Measurements from ENCODE around the gene KIT.

The KIT gene

DNA sequence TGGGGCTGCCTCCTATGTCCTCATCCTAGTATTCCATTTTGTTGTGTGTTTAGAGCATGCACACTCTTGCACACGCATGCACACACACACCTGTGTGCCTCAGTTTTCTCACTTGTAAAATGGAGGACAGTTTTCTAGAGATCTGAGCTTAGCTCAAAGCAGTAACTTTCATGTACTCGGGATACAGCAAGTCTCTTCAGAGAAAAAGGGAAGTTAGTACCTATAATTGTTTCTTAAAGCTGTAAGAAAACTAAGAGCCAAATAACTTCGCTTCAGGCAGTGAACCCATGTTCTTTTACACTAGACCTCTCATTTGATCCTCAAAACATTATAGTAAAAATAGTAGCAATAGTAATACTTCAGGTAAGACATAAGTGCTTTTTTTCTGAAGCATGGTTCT, 49.6 kb downstream of the KIT start:
- in situ Hi-C loops (cut with MboI; ENCODE audit: low sequenced_read_pairs, unreplicated experiment) = no loop called here
- no peak for TF ChIP-seq CTCF (IDR thresholded peaks at IDR 0.05; ENCODE audit: borderline replicate concordance, control extremely low read depth, extremely low read depth, insufficient read depth, missing control alignments)
- no peak for DNase-seq (ENCODE audit: low spot score)

DNA sequence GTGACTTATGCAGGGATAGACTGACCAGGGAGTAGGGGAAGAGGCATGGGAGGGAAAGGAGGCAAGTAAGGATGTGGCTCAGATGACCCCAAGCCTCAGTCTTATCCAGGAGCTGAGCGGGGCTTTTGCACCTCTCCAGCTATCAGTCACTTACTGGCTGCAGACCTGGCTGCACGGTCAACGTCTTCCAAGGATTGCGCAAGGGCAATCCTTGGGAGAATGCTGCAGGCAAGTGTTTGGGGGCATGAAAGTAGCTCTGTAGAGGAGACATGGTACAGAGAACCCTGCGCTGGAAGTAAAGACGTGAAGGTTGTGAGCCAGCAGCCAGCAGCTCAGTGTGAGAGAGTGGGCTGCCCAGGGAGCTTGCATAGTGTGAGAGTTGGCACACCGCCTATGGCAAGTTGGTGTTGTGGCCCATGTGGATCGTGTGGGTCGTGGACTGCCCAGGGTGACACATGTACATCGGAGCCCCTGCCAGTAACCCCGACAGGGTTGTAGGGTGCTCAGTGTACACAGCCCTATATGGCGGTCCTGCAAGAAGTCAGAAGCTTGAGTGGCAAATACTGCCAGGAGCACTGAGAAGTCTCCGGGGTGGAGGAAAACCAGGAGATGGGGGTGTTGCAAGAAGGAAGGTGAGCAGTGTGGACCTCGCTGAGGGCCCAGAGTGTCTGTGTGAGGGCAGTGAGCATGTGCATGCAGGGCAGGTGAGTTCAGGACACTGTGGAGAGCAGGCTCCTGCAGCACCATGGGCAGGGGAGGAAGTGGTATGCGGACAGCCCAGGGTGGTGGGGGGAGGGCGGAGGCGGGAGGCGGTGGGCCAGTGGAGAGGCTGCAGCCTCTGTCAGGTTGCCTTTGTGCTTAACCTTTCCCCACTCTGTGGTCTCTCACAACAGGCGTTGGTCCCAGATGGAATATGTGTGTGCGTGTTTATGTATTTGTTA, 50.9 kb downstream of the KIT start:
- in situ Hi-C loops (cut with MboI; ENCODE audit: low sequenced_read_pairs, unreplicated experiment) = no loop called here
- no peak for DNase-seq (ENCODE audit: low spot score)
- TF ChIP-seq CTCF (IDR thresholded peaks at IDR 0.05; ENCODE audit: borderline replicate concordance, control extremely low read depth, extremely low read depth, insufficient read depth, missing control alignments) = no peak

DNA sequence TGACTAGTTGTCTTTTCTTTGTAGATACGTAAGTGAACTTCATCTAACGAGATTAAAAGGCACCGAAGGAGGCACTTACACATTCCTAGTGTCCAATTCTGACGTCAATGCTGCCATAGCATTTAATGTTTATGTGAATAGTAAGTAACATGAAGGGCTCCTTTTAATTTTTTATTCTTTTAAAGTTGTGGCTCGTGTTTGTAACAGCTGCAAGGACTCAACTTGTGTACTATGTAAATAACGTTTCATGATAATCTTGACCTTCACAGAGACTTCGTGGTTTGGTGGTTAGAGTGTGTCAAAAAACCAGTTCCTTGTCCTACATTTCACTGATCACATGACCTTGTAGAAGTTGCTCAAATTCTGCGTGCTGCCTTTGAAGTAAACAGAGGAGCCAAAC, 51.6 kb downstream of the KIT start:
- TF ChIP-seq CTCF (IDR thresholded peaks at IDR 0.05; ENCODE audit: borderline replicate concordance, control extremely low read depth, extremely low read depth, insufficient read depth, missing control alignments) = no peak
- in situ Hi-C loops (cut with MboI; ENCODE audit: low sequenced_read_pairs, unreplicated experiment) = no loop called here
- no peak for DNase-seq (ENCODE audit: low spot score)

GRCh38 chr4:54712206-54712605, 54.4 kb downstream of the KIT start:
- in situ Hi-C loops (cut with MboI; ENCODE audit: low sequenced_read_pairs, unreplicated experiment) = no loop called here
- TF ChIP-seq CTCF (IDR thresholded peaks at IDR 0.05; ENCODE audit: borderline replicate concordance, control extremely low read depth, extremely low read depth, insufficient read depth, missing control alignments) = no peak
- DNase-seq (ENCODE audit: low spot score) = no peak

DNA sequence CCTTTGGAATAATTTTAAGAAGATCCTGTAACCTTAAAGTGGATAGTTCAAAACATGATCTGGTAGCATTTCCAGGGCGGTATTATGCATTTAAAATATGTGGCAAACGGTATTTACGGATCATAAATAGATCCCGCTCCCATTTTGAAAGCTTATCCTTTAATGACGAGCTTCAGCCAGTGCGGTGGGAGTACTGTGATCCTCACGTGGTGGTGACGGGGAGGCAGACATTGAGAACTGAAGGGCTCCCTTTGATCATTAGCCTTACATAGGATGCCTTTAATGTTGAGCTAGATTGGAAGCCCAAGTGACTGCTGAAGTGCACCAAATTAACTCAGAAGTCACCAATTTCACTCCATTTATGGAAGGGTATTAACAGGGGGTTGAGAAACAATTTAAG, 56.9 kb downstream of the KIT start:
- in situ Hi-C loops (cut with MboI; ENCODE audit: low sequenced_read_pairs, unreplicated experiment) = no loop called here
- TF ChIP-seq CTCF (IDR thresholded peaks at IDR 0.05; ENCODE audit: borderline replicate concordance, control extremely low read depth, extremely low read depth, insufficient read depth, missing control alignments) = no peak
- no peak for DNase-seq (ENCODE audit: low spot score)

- no peak for DNase-seq (ENCODE audit: low spot score)
- in situ Hi-C loops (cut with MboI; ENCODE audit: low sequenced_read_pairs, unreplicated experiment) = no loop called here
- TF ChIP-seq CTCF (IDR thresholded peaks at IDR 0.05; ENCODE audit: borderline replicate concordance, control extremely low read depth, extremely low read depth, insufficient read depth, missing control alignments) = no peak
These were observed 58.8 kb downstream of the KIT start for GRCh38 chr4:54716478-54717065.

Measured in GM13976 (cell line).